ENCODE measurements around the gene FGF3. TPM values are rescaled to one million over a fixed set of nuclear protein-coding genes. Genes with fewer than 3 reads are reported as not detected.

FGF3 gene
- total RNA-seq, 4 donors from 2014 or later: not detected

GRCh38 chr11:69854713-69855112, 35.5 kb upstream of the FGF3 start:
- no peak for DNase-seq
- H3K27ac ChIP-seq: no peak overlapping the region
- peaks cover 0 to 7% (median 0%) of the 10 kb centered on the region in 4 donors for H3K4me1 ChIP-seq
- no peaks in the 10 kb centered on the region for H3K9me3 ChIP-seq
- H3K27me3 ChIP-seq: no peaks in the 10 kb centered on the region
- no peak for TF ChIP-seq POLR2A (IDR thresholded peaks at IDR 0.05)
- no peak for TF ChIP-seq CTCF (IDR thresholded peaks at IDR 0.05)
- H3K36me3 ChIP-seq: no peaks in the 10 kb centered on the region
- no peak overlapping the region for H3K4me3 ChIP-seq

GRCh38 chr11:69852056-69852455, 32.8 kb upstream of the FGF3 start:
- no peak for DNase-seq
- H3K4me1 ChIP-seq: peaks cover 0 to 1% (median 0%) of the 10 kb centered on the region in 4 donors
- no peak overlapping the region for H3K27ac ChIP-seq
- no peak for TF ChIP-seq POLR2A (IDR thresholded peaks at IDR 0.05)
- no peaks in the 10 kb centered on the region for H3K36me3 ChIP-seq
- H3K9me3 ChIP-seq: no peaks in the 10 kb centered on the region
- H3K27me3 ChIP-seq: no peaks in the 10 kb centered on the region
- H3K4me3 ChIP-seq: no peak overlapping the region

DNA sequence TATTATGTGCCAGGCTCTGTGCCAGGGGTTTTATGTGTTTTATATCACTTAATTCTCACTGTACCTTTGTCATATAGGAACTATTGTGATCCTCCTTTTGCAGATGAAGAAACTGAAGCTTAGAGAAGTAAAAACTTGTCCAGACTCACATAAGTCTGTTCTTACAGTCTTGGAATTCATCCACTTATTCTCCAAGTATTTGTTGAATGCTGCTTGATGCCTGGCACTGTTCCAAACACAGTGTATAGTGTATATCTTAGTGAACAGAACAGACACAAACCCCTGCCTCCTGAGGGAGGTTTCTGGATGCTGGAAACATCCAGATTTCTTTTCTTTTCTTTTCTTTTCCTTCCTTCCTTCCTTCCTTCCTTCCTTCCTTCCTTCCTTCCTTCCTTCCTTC, 29.0 kb upstream of the FGF3 start:
- no peaks in the 10 kb centered on the region for H3K36me3 ChIP-seq
- no peaks in the 10 kb centered on the region for H3K27me3 ChIP-seq
- no peaks in the 10 kb centered on the region for H3K4me1 ChIP-seq
- no peak overlapping the region for H3K4me3 ChIP-seq
- H3K27ac ChIP-seq: no peak overlapping the region
- no peak for DNase-seq
- no peaks in the 10 kb centered on the region for H3K9me3 ChIP-seq
- TF ChIP-seq CTCF (IDR thresholded peaks at IDR 0.05) (no peak), POLR2A (IDR thresholded peaks at IDR 0.05) (no peak)

DNA sequence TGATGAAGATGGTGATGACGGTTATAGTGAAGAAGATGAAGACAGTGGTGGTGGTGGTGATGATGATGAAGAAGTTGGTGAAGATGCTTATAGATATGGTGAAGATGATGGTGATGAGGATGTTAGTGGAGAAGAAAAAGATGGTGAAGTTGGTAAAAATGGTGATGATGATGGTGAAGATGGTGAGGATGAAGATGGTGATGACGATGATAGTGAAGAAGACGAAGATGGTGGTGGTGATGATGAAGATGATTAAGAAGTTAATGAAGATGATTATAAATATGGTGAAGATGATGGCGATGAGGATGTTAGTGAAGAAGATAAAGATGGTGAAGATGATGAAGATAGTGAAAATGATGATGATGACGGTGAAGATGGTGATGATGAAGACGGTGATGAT, 25.2 kb upstream of the FGF3 start:
- H3K27me3 ChIP-seq: no peaks in the 10 kb centered on the region
- H3K36me3 ChIP-seq: no peaks in the 10 kb centered on the region
- H3K4me1 ChIP-seq: no peaks in the 10 kb centered on the region
- H3K9me3 ChIP-seq: no peaks in the 10 kb centered on the region
- no peak for DNase-seq
- H3K27ac ChIP-seq: no peak overlapping the region
- no peak overlapping the region for H3K4me3 ChIP-seq
- no peak for TF ChIP-seq CTCF (IDR thresholded peaks at IDR 0.05)
- TF ChIP-seq POLR2A (IDR thresholded peaks at IDR 0.05): no peak

- Histone ChIP-seq H3K27me3 (no peaks in the 10 kb centered on the region), H3K9me3 (no peaks in the 10 kb centered on the region), H3K4me1 (no peaks in the 10 kb centered on the region), H3K27ac (no peak overlapping the region), H3K4me3 (no peak overlapping the region), H3K36me3 (no peaks in the 10 kb centered on the region)
- DNase-seq: peak in 1 of 3 donors; percentile 5
- no peak for TF ChIP-seq CTCF (IDR thresholded peaks at IDR 0.05)
Observed at GRCh38 chr11:69843529-69843921, 24.3 kb upstream of the FGF3 start.

DNA sequence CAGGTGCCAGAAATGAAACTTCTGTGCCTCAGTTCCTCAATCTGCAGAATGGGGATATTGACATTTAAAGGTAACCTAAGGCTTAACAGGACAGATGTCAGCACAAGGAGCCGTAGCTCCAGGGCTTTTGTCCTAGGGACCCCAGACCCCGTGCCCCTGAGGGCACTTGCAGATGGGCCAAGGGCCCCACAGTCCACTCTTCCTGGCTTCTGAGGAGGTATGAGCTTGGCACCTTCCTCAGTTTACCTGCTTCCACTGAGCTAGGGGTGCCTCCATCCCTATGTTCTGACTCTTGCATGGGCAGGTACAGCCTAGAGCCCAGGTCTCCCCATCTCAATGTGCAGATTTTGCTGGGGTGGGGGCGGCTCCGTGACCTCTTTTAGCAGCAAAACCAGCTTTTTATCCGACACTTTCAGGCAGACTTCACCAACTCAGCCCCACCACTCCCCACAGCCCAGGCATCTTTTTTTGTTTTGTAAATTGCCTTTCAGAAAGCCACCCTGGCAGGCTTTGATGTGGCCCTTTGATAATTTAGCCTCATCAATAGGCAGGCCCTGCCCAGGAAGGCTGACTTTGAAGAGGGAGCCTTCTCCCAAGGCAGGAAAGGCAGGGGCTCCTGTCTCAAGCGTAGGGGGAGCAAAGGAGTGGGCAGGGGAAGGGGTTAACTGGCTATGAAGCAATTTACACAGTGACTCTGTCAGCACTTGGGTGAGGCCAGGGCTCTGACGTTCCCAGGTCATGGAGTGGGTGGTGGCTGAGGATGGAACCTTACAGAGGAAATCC, 23.7 kb upstream of the FGF3 start:
- no peaks in the 10 kb centered on the region for H3K36me3 ChIP-seq
- H3K4me1 ChIP-seq: no peaks in the 10 kb centered on the region
- H3K27me3 ChIP-seq: no peaks in the 10 kb centered on the region
- DNase-seq: peak in 2 of 3 donors; percentile 7 to 19
- H3K9me3 ChIP-seq: no peaks in the 10 kb centered on the region
- TF ChIP-seq CTCF (IDR thresholded peaks at IDR 0.05) (no peak), POLR2A (IDR thresholded peaks at IDR 0.05) (no peak)
- no peak overlapping the region for H3K27ac ChIP-seq
- H3K4me3 ChIP-seq: no peak overlapping the region

Measured in Peyer's patch (tissue), 4 donors.